Measurements from ENCODE around the gene KIF16B.

DNA sequence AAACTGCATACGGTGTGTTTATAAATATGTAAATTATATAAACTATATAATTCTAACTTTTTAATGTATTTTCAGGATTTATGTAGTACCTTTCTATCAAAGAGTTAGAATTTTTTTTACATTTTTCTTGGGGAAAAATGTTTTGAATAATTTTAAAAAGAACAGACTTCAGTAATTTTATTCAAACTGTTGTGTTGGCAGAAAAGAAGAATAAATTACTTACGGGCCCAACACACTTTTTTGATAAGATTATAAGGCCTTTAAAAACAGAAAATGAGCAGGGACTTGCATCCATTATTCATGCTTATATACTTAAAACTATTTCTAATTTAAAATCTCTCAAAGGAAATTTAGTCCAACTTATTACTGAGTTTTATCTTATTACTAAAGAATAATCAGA is 58.2 kb downstream of the KIF16B start:
- TF ChIP-seq, protein P1, sequence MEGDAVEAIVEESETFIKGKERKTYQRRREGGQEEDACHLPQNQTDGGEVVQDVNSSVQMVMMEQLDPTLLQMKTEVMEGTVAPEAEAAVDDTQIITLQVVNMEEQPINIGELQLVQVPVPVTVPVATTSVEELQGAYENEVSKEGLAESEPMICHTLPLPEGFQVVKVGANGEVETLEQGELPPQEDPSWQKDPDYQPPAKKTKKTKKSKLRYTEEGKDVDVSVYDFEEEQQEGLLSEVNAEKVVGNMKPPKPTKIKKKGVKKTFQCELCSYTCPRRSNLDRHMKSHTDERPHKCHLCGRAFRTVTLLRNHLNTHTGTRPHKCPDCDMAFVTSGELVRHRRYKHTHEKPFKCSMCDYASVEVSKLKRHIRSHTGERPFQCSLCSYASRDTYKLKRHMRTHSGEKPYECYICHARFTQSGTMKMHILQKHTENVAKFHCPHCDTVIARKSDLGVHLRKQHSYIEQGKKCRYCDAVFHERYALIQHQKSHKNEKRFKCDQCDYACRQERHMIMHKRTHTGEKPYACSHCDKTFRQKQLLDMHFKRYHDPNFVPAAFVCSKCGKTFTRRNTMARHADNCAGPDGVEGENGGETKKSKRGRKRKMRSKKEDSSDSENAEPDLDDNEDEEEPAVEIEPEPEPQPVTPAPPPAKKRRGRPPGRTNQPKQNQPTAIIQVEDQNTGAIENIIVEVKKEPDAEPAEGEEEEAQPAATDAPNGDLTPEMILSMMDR (IDR thresholded peaks at IDR 0.05): no peak
- TF ChIP-seq ZFX (IDR thresholded peaks at IDR 0.05; ENCODE audit: borderline replicate concordance): no peak
